Measurements from ENCODE around the gene IMMP1L.

IMMP1L gene

DNA sequence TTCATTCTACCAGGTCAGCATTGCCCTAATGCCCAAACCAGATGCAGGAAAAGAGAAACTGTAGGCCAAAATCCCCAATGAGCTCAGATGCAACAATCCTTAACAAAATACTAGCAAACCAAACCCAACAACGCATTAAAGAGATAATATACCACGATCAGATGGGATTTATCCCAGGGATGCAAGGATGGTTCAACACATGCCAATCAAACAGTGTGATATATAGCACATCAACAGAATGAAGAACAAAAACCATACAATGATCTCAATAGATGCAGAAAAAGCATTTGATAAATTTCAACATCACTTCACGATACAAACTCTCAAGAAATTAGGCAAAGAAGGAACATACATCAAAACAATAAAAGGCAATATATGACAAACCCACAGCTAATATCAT, 45.0 kb downstream of the IMMP1L start:
- no peak for DNase-seq

DNA sequence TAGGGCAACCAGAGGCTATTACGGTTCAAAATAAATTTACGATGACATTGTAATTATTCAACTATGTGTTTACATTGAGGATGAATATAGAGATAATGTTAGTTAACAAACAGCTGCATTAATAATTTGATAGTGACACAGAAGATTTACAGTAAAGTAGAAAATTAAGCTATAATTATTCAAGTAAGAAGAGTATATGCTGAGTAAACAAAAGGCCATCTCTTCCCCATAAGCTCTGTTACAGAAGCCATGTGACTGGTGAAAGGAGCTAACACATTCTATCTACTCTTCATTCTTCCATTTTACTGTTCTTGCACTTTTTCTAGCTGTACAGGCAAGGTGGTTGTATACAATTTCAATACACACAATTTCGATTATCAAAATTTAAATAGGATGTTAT, 54.2 kb downstream of the IMMP1L start:
- no peak for DNase-seq

DNA sequence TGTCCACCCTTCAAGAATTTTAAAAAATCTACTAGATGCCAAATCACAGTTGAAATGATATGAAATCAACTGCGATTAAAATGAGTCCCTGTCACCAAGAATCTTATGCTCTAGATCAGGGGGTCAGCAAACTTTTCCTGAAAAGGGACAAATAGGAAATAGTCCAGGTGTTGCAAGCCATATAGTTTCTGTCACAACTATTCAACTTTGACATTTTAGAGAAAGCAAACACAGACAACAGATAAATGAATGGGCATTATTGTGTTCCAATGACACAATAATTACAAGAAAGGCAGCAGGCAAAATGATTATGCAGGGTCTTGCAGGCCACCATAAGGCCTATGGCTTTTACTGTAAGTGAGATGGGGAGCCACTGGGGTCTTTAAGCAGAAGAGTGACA, 58.6 kb downstream of the IMMP1L start:
- DNase-seq, result no peak

DNA sequence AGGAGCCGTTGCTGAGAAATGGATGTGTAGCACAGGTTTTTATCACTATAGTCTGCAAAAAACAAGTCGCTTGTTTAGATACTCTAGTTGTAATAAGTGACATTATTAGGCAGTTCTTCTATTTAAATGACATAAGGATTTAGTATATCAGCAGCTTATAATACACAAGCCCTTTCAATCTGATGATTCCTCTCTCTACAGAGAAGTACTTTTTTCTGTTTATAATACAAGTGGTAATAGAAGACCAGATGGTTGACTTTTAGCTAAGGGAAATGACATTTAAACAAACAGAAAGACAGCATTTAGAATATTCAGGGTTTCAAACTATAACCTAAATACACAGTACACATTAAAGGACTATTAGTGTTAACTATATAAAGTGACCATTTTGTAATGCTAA, 60.4 kb downstream of the IMMP1L start:
- no peak for DNase-seq

DNA sequence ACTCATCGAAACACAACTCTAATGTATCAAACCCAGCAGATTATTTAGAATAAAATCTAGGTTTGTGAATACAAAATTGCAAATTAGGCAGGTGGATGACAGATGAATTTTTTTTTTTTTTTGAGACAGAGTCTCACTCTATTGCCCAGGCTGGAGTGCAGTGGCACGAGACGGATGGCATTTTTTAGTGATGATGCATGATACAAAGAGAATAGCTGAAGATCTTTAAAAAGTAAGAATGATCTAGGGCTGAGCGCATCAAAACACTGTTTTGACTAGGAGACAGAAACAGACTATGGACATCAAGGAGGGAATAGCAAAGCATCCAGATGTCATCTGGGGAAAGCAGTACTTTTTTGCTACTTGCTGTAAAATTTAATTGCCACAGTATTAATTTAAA, 63.8 kb downstream of the IMMP1L start:
- peak; percentile 15 for DNase-seq

DNA sequence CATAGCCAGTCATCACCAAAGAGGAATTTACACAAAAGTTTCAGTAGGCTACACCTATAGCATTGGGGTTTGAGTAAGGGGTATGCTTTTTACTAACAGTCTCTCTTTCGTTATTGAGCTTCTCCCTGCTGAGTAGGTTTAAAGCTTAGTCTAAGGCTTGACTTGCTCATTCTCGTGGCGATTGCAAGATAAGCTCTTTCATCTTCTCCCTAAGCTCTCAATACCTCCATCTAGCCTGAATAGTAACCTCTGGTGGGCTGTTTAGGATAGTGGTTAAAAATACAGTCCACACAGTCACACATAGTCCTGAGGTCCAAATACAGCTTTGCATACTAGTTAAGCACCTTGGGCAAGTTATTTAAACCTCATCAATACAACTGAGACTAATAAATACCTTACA, 65.6 kb downstream of the IMMP1L start:
- no peak for DNase-seq

DNA sequence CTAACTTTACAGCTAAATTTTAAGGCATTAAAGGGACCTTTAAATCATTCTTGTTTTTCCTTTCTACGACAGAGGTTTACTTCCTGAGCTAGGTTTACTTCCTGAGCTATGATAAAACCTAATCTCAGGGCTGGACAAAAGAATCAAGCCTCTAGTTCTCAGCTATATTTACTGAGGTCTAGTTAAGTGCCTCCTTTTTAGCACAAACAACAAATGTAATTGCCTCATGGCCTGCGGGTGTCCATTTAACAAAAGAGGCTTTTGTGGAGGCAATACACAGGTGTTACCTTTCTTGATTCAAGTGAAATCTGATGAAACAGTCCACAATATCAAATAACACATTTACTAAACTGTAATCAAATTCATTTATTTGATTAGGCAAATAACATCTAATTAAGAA, 67.3 kb downstream of the IMMP1L start:
- DNase-seq, result no peak

DNA sequence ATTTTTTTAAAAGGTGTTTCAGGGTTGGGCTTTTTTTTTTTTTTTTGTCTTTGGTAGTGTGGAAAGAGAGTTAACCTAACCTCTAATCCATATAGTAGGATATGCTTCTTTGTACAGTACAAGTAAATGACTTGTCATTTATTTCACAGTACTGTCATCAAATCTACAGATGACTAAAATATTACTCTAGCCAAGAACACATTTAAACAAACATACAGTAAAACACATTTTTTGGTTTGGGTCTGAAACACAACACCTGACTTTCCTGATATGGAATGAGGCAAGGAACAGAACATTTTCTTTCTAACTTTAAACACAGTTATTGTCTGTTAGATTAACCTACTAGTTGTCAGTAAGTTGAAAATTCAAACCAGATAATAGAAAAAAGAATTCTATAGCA, 68.1 kb downstream of the IMMP1L start:
- DNase-seq, result no peak

DNA sequence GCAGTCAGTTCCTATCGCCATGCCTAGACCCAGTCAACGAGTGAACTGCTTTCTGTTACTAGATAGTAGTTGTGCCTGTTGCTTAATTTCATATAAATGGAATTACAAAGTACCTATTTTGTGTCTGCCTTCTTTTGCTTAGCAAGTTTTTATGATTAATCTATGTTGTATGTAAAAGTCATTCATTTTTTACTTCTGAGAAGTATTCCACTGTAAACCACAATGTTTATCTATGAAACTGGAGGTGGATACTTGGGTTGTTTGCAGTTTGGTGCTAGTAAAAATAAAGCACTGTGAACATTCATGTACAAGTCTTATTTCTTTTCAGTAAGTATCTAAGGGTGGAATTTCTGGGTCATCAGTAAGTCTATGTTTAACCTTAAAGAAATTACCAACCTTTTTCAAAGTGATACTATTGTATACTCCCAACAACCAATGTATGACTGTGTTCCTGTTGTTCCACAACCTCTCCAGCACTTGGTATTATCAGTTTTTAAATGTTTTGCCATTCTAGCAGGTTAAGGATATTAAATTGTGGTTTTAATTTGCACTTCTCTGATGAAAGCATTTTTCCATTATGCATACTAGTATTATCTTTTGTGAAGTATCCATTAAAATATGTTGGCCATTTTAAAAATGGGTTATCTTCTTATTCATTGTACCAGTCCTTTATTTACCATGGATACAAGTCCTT, 71.5 kb downstream of the IMMP1L start:
- DNase-seq, result peak; percentile 61

DNA sequence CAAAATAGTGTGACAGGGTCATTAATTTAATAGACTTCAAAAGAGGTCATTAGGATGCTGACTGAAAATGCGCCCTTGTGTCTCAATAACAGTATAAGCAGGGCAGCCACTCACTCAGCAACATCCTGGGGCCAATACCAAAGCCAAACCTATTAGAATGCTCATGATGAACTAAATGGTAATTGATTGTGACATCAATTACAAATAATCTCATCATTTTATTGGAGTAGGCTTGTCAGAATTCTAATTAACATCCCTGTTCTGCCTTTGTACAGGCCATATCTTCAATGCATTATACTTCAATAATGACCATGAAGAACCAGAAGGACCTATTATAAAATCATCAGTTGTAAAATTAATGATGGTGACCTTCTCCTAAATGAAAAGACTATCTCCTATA, 75.6 kb downstream of the IMMP1L start:
- no peak for DNase-seq

DNA sequence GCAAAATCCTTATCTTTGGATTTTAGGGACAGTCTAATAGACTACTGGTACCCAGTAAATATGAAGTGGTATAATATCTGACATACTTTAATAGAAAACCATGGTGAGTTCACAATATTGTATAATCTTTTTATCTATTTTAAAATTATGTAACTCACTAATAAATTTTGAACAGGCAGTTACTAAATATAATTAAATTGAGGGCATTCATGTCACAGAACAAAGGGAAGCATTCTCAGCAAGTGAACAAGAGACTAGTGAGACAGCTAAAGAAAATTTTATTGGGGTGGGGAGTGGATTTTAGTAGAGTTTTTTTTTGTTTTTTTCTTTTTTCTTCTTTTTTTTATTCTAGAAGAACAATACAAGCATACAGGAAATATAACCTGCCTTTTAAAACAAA, 84.8 kb downstream of the IMMP1L start:
- no peak for DNase-seq

DNA sequence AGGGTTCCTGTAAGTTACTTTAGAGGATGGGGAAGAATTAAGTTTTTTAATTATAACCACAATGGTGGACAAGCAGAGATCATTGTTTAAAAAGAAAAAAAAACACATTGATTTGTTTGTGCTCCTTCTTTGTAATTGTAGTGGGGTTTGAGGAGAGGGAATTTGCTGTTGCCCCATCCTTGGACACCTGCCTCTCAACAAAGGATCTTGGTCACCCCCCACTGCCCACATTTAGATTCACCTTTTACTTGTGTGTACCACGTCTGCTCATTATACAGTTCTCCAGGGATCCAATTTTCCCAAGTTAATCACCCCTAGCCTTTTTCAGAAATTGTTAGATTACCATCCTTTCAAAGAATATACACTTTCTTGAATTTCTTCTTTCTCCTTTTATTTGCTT, 86.7 kb downstream of the IMMP1L start:
- DNase-seq, result no peak

DNA sequence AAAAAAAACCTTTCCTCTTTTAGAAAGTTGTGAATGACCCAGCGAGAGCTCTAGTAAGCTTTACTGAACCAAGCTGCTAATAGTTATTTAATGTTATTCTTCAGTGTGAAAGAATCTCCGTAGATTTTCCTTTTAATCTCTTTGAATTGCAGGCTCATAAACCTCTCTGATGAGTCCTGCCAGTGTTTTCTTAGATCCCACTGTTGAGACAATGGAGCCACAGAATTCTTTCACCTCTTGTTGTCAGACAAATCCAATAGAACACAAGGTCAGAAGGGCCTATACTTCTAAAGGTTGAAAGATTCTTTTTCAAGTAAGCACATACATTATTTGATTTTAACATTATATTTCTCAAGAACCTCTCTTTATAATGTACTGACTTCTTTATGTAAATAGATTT, 87.6 kb downstream of the IMMP1L start:
- no peak for DNase-seq

DNA sequence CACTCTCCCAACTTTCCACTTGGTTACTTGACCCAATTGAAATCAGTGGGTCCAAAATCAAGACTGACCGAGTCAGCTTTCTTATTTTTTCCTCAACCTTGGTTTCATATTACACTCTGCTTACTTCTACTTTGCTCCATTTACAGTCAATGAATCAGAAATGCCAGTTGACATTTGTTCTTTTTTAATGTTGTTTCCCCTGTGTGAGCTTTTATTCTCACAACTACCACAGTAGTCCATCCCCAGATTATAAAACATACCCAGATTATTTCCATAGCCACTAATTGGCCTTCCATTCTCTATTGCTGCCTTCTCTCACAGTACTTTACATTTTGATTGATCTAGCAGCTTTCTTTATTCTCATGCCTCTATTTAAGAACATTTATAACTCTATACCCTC, 89.8 kb downstream of the IMMP1L start:
- no peak for DNase-seq

DNA sequence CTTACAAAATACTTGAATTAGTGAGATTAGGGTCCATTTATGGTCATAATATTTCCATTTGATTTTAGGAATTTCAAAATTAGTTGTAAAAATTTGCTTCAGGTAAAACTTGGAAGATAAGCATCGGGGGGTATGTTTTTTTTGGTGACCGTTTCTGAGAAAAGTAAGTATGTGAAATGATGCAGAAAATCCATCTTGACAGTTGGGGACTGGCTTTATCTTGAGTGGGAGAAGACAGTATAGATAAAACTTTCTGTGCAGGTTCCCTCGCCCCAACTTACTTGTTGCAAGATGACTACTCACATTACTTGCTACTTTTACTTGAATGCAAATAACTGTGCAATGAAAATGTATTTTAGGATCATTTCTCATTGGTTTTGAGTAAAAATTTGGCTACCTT, 90.3 kb downstream of the IMMP1L start:
- no peak for DNase-seq

DNA sequence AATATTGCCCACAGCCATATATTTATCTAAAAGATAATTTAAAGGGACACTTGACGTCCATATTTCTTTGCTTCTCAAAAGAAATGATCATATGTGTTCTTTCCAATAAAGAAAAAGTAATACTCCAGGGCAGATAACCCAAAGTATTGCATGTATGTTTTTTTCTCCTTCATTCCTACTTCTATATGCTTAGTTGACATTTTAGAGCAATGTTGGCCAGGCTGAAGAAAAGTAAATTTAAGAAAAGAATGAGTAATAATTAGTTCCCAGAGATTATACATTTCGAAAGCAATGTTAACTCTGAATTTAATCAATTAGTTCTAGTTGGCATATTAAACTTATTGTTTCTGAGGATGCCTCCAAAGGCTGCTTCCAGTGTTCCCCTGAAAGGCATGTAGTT, 91.6 kb downstream of the IMMP1L start:
- no peak for DNase-seq

DNA sequence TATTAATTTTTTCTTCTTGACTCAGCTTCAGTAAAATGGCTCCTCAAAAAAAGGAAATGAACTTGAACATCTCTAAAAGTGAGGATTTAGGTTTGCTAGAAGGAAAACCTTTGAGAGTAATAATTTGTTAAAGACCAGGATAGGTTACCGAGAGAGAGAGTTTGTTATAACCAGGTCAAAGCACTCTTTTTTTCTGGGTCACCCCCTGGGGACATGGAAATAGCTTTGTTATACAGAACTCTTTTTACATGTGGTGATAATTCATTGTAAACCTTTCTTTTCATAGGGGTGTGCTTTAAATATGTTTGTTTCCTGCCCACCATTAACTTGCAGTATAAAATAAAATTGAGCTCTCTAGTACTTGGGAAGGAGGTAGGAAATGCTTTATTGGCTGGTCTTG, 92.1 kb downstream of the IMMP1L start:
- DNase-seq, result no peak

DNA sequence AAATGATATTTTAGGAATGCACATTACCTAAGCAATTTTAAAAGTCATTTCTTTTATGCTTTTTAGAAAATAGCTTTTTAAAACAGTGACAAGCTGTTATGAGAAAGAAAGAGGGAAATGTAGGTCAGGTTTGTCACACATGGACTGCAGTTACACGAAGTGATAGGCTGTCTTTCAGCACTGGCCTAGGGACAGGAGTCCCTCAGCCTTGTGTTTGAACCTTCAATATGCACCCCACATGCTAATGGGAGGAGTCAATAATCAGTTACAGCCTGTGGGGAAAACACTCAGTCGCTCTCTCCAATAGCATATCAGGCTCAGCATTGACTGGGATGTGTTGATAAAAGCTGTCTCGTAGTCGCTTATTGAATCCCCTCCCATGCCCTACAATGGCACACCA, 94.0 kb downstream of the IMMP1L start:
- DNase-seq, result no peak

DNA sequence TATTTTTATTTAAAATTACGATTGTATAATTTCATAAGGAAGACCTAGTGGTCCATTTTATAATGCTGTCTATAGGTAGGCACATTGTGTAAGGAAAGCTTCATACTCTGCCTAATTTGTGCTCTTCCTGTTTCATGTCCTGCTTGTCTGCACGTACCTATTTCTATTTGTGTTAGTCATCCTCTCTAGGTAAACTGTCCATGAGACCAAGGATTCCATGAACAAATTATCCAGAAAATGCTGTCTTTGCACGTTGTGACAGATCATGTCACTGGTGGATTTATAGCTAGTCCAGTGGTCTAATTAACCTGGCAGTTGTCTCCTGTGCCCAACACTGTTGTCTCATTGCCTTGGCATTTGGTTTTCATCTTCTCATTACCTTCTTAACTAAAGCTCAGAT, 95.1 kb downstream of the IMMP1L start:
- DNase-seq, result no peak

DNA sequence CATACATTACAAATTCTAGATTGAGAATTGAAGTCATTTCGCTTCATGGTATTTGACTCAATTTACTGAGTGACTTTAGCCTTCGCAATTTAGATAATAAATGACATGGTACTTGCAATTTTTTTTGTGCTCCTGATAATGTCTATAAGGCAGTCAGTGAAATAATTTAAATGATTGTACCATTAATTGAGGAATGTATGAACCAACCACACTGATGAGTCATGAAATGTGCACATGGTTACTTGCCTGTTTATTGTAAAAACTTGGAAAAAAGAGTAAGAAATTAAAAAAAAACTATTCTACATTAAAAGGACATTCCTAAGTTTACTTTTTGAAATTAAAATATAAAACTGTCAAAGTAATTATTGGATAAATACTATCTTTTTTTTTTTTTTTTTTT, 96.5 kb downstream of the IMMP1L start:
- DNase-seq, result peak; percentile 68

DNA sequence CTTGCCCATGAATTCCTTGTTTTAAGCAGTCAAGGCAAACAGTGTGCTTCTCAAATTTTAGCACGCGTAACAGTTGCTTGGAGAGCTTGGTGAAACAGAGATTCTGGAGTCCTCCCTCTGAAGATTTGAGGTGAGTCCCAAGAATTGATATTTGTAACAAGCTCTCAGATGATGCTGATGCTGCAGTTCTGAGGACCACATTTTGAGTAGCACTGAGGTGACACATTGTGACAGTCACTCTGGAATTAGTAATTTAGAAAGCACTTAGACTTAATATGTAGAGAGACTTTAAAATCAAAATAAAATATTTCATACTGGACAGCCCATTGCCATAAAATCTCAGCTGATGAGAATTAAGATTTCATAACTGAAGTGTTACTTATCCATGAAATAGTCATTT, 101.2 kb downstream of the IMMP1L start:
- DNase-seq, result no peak

DNA sequence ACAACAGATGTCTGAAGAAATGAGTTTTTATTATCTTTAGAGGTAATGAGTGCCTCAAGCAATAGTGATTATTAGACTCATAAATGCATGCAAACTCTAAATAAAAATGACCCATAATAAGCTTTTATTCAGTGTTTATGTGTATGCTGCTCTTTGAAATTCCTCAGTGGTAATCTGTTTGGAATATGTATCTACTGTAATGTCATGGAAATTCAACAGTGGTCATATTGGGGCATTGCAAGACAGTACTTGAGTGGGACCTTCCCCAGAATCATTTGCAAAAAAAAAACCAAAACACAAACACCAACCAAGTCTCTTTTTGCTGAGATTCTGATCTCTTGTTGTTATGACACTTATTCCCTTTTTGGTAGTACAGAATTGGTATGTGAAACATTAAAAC, 104.8 kb downstream of the IMMP1L start:
- DNase-seq, result no peak

DNA sequence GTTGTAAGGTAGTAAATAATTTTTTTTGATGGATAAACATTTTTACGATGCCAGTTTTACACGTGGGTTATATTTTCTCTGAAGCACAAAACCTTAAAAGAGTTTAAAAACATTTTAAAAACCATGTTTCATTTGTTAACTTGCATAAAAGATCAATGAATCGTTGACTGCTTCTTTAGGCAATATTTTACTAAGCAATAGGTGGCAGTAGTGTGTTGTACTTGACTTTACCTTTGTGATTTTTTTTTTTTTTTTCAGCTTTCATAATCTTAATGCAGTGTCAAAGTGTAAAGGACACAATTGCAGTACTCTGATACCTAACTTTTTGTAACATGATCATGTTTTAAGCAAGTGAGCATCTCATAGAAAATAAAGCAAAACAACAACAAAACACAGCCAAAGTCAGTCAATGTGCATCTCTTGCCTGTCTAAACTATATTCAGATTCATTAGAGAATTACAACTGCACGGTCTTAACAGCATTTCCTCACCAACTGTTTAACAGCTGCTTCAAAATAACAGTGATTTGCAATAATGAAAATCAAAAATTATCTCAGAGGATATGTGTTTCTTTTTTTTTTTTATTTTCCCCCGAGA, 112.1 kb downstream of the IMMP1L start:
- DNase-seq, result peak; percentile 22

DNA sequence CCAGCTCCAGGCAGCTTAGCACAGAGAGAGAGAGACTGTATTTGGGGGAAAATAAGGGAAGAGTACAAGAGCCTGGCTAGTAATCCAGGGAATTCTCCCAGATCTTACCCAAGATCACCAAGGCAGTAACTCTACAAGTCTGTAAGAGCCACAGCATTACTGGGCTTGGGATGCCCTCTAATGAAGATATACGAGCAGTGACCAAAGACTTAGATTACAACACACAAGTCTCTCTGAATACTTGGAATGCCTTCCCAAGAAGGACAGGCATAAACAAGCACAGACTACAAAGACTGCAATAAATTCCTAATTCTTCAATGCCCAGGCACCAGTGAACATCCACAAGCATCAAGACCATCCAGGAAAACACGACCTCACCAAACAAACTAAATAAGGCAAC, 122.0 kb downstream of the IMMP1L start:
- peak; percentile 13 for DNase-seq

DNA sequence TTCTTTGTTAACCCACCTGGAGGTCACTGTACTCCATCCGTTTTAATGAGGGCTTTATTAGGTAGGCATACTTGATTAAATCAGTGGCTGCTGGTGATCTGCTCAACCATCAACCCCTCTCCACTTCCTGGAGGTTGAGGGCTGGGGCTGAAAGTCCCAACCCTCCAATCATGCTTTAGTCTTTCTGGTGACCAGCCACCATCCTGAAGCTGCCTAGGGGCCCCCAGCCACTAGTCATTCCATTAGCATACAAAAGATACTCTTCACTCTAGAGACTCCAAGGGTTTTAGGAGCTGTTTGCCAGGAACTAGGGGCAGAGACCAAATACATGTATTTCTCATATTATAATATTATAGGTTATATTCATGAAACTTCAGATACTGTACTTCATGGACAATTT, 126.3 kb downstream of the IMMP1L start:
- no peak for DNase-seq
